ENCODE measurements around the gene BCLAF3.

DNA sequence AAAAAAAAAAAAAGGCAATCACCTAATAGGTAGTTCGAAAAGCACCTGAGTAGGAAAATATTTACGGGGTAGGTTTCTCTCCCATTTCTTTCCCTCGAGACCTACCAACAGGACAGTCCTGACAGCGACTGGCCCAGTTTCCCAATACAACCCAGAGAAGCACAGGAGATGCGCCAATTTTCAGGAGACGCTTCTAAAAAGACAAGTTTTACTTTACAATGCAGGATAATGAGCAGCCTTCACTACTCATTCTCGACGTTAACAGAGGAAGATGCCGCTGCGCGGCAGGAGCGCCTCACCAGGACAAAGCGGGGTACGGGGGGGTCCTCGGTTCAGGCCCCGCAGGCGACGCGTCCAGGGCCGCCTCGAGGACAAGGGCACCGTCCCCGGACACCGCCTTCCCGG, 708 bp downstream of the BCLAF3 start:
- no peak for TF ChIP-seq FOXM1 (IDR thresholded peaks at IDR 0.05; ENCODE audit: borderline replicate concordance)
- TF ChIP-seq SUZ12 (IDR thresholded peaks at IDR 0.05): no peak
- no peak for TF ChIP-seq FOXK2 (IDR thresholded peaks at IDR 0.05)
- no peak for TF ChIP-seq HDGF (IDR thresholded peaks at IDR 0.05; ENCODE audit: borderline replicate concordance)
- TF ChIP-seq TARDBP (IDR thresholded peaks at IDR 0.05): no peak
- TF ChIP-seq, protein P1, sequence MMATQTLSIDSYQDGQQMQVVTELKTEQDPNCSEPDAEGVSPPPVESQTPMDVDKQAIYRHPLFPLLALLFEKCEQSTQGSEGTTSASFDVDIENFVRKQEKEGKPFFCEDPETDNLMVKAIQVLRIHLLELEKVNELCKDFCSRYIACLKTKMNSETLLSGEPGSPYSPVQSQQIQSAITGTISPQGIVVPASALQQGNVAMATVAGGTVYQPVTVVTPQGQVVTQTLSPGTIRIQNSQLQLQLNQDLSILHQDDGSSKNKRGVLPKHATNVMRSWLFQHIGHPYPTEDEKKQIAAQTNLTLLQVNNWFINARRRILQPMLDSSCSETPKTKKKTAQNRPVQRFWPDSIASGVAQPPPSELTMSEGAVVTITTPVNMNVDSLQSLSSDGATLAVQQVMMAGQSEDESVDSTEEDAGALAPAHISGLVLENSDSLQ (IDR thresholded peaks at IDR 0.05): no peak
- TF ChIP-seq ELF4 (IDR thresholded peaks at IDR 0.05): no peak
- TF ChIP-seq SP1 (IDR thresholded peaks at IDR 0.05): no peak
- TF ChIP-seq FOXA1 (IDR thresholded peaks at IDR 0.05): no peak
- no peak for TF ChIP-seq BHLHE40 (IDR thresholded peaks at IDR 0.05; ENCODE audit: borderline replicate concordance)
